ENCODE results near the gene EVX2.

EVX2 gene

GRCh38 chr2:176096243-176096985 is 12.7 kb upstream of the EVX2 start:
- H3K27me3 ChIP-seq (ENCODE audit: control insufficient read depth, insufficient read depth, low read length) = peaks cover 91% of the 10 kb centered on the region
- no peaks in the 10 kb centered on the region for H3K9me3 ChIP-seq (ENCODE audit: control insufficient read depth, insufficient read depth, low read length)
- no peak overlapping the region for H3K9ac ChIP-seq (ENCODE audit: low read depth, low read length)
- H3K4me1 ChIP-seq (ENCODE audit: control insufficient read depth, insufficient read depth, low read length) = peaks cover 3% of the 10 kb centered on the region
- H3K36me3 ChIP-seq (ENCODE audit: control insufficient read depth, insufficient read depth, low read length) = no peaks in the 10 kb centered on the region
- H3K4me3 ChIP-seq (ENCODE audit: low read depth, low read length) = peak overlapping the region; percentile 27

- Histone ChIP-seq H3K36me3 (ENCODE audit: control insufficient read depth, insufficient read depth, low read length) (no peaks in the 10 kb centered on the region), H3K9me3 (ENCODE audit: control insufficient read depth, insufficient read depth, low read length) (no peaks in the 10 kb centered on the region), H3K27me3 (ENCODE audit: control insufficient read depth, insufficient read depth, low read length) (peaks cover 91% of the 10 kb centered on the region), H3K4me3 (ENCODE audit: low read depth, low read length) (no peak overlapping the region), H3K4me1 (ENCODE audit: control insufficient read depth, insufficient read depth, low read length) (peaks cover 3% of the 10 kb centered on the region), H3K9ac (ENCODE audit: low read depth, low read length) (no peak overlapping the region)
Measured at GRCh38 chr2:176095421-176095820, 11.7 kb upstream of the EVX2 start.

- Histone ChIP-seq H3K9ac (ENCODE audit: low read depth, low read length) (no peak overlapping the region), H3K27me3 (ENCODE audit: control insufficient read depth, insufficient read depth, low read length) (peaks cover 91% of the 10 kb centered on the region), H3K36me3 (ENCODE audit: control insufficient read depth, insufficient read depth, low read length) (no peaks in the 10 kb centered on the region), H3K4me3 (ENCODE audit: low read depth, low read length) (peak overlapping the region; percentile 14), H3K9me3 (ENCODE audit: control insufficient read depth, insufficient read depth, low read length) (no peaks in the 10 kb centered on the region), H3K4me1 (ENCODE audit: control insufficient read depth, insufficient read depth, low read length) (peaks cover 3% of the 10 kb centered on the region)
Measured at GRCh38 chr2:176094349-176094748, 10.6 kb upstream of the EVX2 start.

- no peak overlapping the region for H3K9ac ChIP-seq (ENCODE audit: low read depth, low read length)
- peaks cover 91% of the 10 kb centered on the region for H3K27me3 ChIP-seq (ENCODE audit: control insufficient read depth, insufficient read depth, low read length)
- H3K36me3 ChIP-seq (ENCODE audit: control insufficient read depth, insufficient read depth, low read length) = no peaks in the 10 kb centered on the region
Measured at GRCh38 chr2:176093898-176094249, 10.1 kb upstream of the EVX2 start.

GRCh38 chr2:176093145-176093897 is 9.6 kb upstream of the EVX2 start:
- peaks cover 3% of the 10 kb centered on the region for H3K4me1 ChIP-seq (ENCODE audit: control insufficient read depth, insufficient read depth, low read length)
- peaks cover 91% of the 10 kb centered on the region for H3K27me3 ChIP-seq (ENCODE audit: control insufficient read depth, insufficient read depth, low read length)
- no peaks in the 10 kb centered on the region for H3K36me3 ChIP-seq (ENCODE audit: control insufficient read depth, insufficient read depth, low read length)
- peak overlapping the region; percentile 46 for H3K4me3 ChIP-seq (ENCODE audit: low read depth, low read length)
- H3K9ac ChIP-seq (ENCODE audit: low read depth, low read length) = no peak overlapping the region
- no peaks in the 10 kb centered on the region for H3K9me3 ChIP-seq (ENCODE audit: control insufficient read depth, insufficient read depth, low read length)

More at GRCh38 chr2:176093898-176094249, 10.1 kb upstream of the EVX2 start:
- H3K4me1 ChIP-seq (ENCODE audit: control insufficient read depth, insufficient read depth, low read length) = peaks cover 3% of the 10 kb centered on the region
- peak overlapping the region; percentile 46 for H3K4me3 ChIP-seq (ENCODE audit: low read depth, low read length)
- H3K9me3 ChIP-seq (ENCODE audit: control insufficient read depth, insufficient read depth, low read length) = no peaks in the 10 kb centered on the region

GRCh38 chr2:176092270-176093144 is 8.7 kb upstream of the EVX2 start, which contains the start of gene HOXD13:
HOXD13 (plus strand) TSS chr2:176092721; CDS start chr2:176092891, 170 bp downstream.
- Histone ChIP-seq H3K9me3 (ENCODE audit: control insufficient read depth, insufficient read depth, low read length) (no peaks in the 10 kb centered on the region), H3K4me3 (ENCODE audit: low read depth, low read length) (peak within 1 kb of the TSS; percentile 46), H3K36me3 (ENCODE audit: control insufficient read depth, insufficient read depth, low read length) (no peaks in the 10 kb centered on the region), H3K4me1 (ENCODE audit: control insufficient read depth, insufficient read depth, low read length) (peaks cover 3% of the 10 kb centered on the region), H3K9ac (ENCODE audit: low read depth, low read length) (no peak within 1 kb of the TSS), H3K27me3 (ENCODE audit: control insufficient read depth, insufficient read depth, low read length) (peaks cover 92% of the 10 kb centered on the region)

- H3K9me3 ChIP-seq (ENCODE audit: control insufficient read depth, insufficient read depth, low read length) = no peaks in the 10 kb centered on the region
- H3K27me3 ChIP-seq (ENCODE audit: control insufficient read depth, insufficient read depth, low read length) = peaks cover 95% of the 10 kb centered on the region
- no peak overlapping the region for H3K9ac ChIP-seq (ENCODE audit: low read depth, low read length)
- H3K36me3 ChIP-seq (ENCODE audit: control insufficient read depth, insufficient read depth, low read length) = no peaks in the 10 kb centered on the region
- peak overlapping the region; percentile 33 for H3K4me3 ChIP-seq (ENCODE audit: low read depth, low read length)
- H3K4me1 ChIP-seq (ENCODE audit: control insufficient read depth, insufficient read depth, low read length) = peaks cover 3% of the 10 kb centered on the region
Measured at GRCh38 chr2:176091329-176092258, 7.8 kb upstream of the EVX2 start.

- Histone ChIP-seq H3K4me3 (ENCODE audit: low read depth, low read length) (peak overlapping the region; percentile 33), H3K4me1 (ENCODE audit: control insufficient read depth, insufficient read depth, low read length) (no peaks in the 10 kb centered on the region), H3K27me3 (ENCODE audit: control insufficient read depth, insufficient read depth, low read length) (peaks cover 95% of the 10 kb centered on the region), H3K9ac (ENCODE audit: low read depth, low read length) (no peak overlapping the region), H3K9me3 (ENCODE audit: control insufficient read depth, insufficient read depth, low read length) (no peaks in the 10 kb centered on the region), H3K36me3 (ENCODE audit: control insufficient read depth, insufficient read depth, low read length) (no peaks in the 10 kb centered on the region)
Measured at GRCh38 chr2:176090862-176091261, 7.1 kb upstream of the EVX2 start.

GRCh38 chr2:176089843-176090395 is 6.2 kb upstream of the EVX2 start:
- Histone ChIP-seq H3K9me3 (ENCODE audit: control insufficient read depth, insufficient read depth, low read length) (no peaks in the 10 kb centered on the region), H3K4me3 (ENCODE audit: low read depth, low read length) (no peak overlapping the region), H3K4me1 (ENCODE audit: control insufficient read depth, insufficient read depth, low read length) (no peaks in the 10 kb centered on the region), H3K36me3 (ENCODE audit: control insufficient read depth, insufficient read depth, low read length) (no peaks in the 10 kb centered on the region), H3K27me3 (ENCODE audit: control insufficient read depth, insufficient read depth, low read length) (peaks cover 95% of the 10 kb centered on the region), H3K9ac (ENCODE audit: low read depth, low read length) (no peak overlapping the region)

- no peaks in the 10 kb centered on the region for H3K36me3 ChIP-seq (ENCODE audit: control insufficient read depth, insufficient read depth, low read length)
- H3K4me3 ChIP-seq (ENCODE audit: low read depth, low read length) = peak overlapping the region; percentile 3
- H3K27me3 ChIP-seq (ENCODE audit: control insufficient read depth, insufficient read depth, low read length) = peaks cover 95% of the 10 kb centered on the region
- no peaks in the 10 kb centered on the region for H3K4me1 ChIP-seq (ENCODE audit: control insufficient read depth, insufficient read depth, low read length)
- H3K9ac ChIP-seq (ENCODE audit: low read depth, low read length) = no peak overlapping the region
- H3K9me3 ChIP-seq (ENCODE audit: control insufficient read depth, insufficient read depth, low read length) = no peaks in the 10 kb centered on the region
Measured at GRCh38 chr2:176088937-176089842, 5.4 kb upstream of the EVX2 start.

Data from iPS-15b (cell line).